HG03039 (cell line): ENCODE measurements around the gene SPINDOC.
"Not testable (repeated sequence)": the region's sequence is repeated elsewhere in the genome, so short reads cannot be mapped to it uniquely, and the experiment has no call there.

Experiments
- ATAC-seq: cut with Tn5 transposase; IDR thresholded peaks from one replicate; pipeline ENCODE4 v1.9.1; 2021; ENCODE audit warnings: mild to moderate bottlenecking, moderate library complexity; ENCODE audit not compliant: unreplicated experiment

The SPINDOC gene

GRCh38 chr11:63783925-63784592, 29.2 kb upstream of the SPINDOC start:
- ATAC-seq: no peak

- no peak for ATAC-seq
These were observed 27.4 kb upstream of the SPINDOC start for GRCh38 chr11:63785823-63786222.

GRCh38 chr11:63791495-63792167, 21.6 kb upstream of the SPINDOC start:
- ATAC-seq: no peak

- ATAC-seq: no peak
These were observed 20.1 kb upstream of the SPINDOC start for GRCh38 chr11:63793161-63793560.

GRCh38 chr11:63795066-63795465, 18.2 kb upstream of the SPINDOC start:
- no peak for ATAC-seq

GRCh38 chr11:63800921-63801320, 12.3 kb upstream of the SPINDOC start:
- no peak for ATAC-seq

GRCh38 chr11:63802637-63803414, 10.4 kb upstream of the SPINDOC start:
- ATAC-seq: no peak

GRCh38 chr11:63804259-63804658, 9.0 kb upstream of the SPINDOC start:
- ATAC-seq: no peak

- ATAC-seq: no peak
These were observed 7.3 kb upstream of the SPINDOC start for GRCh38 chr11:63805844-63806415.

GRCh38 chr11:63810383-63810782, 2.9 kb upstream of the SPINDOC start:
- not testable (repeated sequence) for ATAC-seq

GRCh38 chr11:63811522-63811921, 1.7 kb upstream of the SPINDOC start:
- ATAC-seq: no peak

GRCh38 chr11:63813563-63814382, 517 bp downstream of the SPINDOC start:
- peak; percentile 32 for ATAC-seq

- no peak for ATAC-seq
These were observed 1.1 kb downstream of the SPINDOC start for GRCh38 chr11:63814383-63814736.

GRCh38 chr11:63816166-63816565, 2.9 kb downstream of the SPINDOC start:
- ATAC-seq: no peak

- ATAC-seq: no peak
These were observed 3.5 kb downstream of the SPINDOC start for GRCh38 chr11:63816732-63817131.

- ATAC-seq: no peak
These were observed 4.7 kb downstream of the SPINDOC start for GRCh38 chr11:63817758-63818498.

- no peak for ATAC-seq
These were observed 5.4 kb downstream of the SPINDOC start for GRCh38 chr11:63818609-63819008.

- ATAC-seq: no peak
These were observed 8.2 kb downstream of the SPINDOC start for GRCh38 chr11:63821411-63821810.

GRCh38 chr11:63826471-63827190, 13.4 kb downstream of the SPINDOC start:
- ATAC-seq: no peak
